GM12891 (cell line): Measurements from ENCODE around the gene DLG1.

ENCODE experiments used
- PAX5 ChIP-seq: IDR thresholded peaks from 2 replicates; pipeline ENCODE4 v1.6.1; 2011; ENCODE audit warnings: low read length, moderate library complexity, mild to moderate bottlenecking; ENCODE audit not compliant: insufficient read depth, severe bottlenecking
- POLR2A ChIP-seq: IDR thresholded peaks from 2 replicates; pipeline ENCODE4 v1.6.1; 2011; ENCODE audit warnings: low read depth, low read length, control low read depth
- POLR2AphosphoS5 ChIP-seq: IDR thresholded peaks from 2 replicates; pipeline ENCODE4 v1.6.1; 2011; ENCODE audit warnings: low read depth, low read length, control low read depth
- POU2F2 ChIP-seq: IDR thresholded peaks from 2 replicates; pipeline ENCODE4 v1.6.1; 2011; ENCODE audit warnings: low read depth, mild to moderate bottlenecking, control low read depth, low read length, moderate library complexity
- SPI1 ChIP-seq: IDR thresholded peaks from 2 replicates; pipeline ENCODE4 v1.6.1; 2011; ENCODE audit warnings: low read depth, low read length, control low read depth
- TAF1 ChIP-seq: IDR thresholded peaks from 2 replicates; pipeline ENCODE4 v1.6.1; 2011; ENCODE audit warnings: low read depth, low read length, control low read depth

DNA sequence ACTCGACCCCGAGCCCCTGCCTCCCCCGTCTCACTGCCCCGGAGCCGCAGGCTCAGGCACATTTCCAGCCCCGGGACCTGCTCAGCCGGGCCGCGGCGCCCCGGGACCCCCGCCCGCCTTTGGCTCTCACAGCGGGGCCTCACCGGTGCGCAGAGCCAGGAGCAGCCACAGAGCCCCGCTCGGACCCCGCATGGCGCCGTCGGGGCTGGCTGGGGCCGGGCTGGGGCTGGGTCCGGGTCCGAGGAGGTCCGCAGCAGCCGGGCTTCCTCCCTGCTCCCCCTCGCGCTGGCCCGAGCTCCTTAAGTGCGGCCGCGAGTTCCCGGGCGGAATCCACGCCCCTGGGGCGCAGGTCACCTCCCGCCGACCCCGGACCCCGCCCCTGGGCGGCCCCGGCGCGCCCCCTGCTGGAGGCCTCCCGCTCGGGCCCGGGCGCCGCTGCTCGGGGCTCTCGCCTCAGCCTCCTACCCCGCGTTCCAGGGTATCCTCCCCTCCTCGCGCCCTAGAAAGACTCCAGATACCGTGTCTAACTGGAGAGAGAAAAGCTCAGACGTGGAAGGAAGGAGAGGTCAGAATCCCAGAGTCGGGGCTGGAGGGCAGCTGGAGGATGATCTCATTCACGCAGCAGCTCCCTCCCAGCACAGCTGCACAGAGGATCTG is 268.8 kb downstream of the DLG1 start, which contains the start of gene MELTF:
- 0 out of 2 replicates have a peak, but pooled peaks have one; percentile 34 for TF ChIP-seq POLR2A
- TF ChIP-seq TAF1, result no peak; the same call in 1 of the 2 replicates
- TF ChIP-seq POLR2AphosphoS5, result no peak
- no peak for TF ChIP-seq PAX5
- TF ChIP-seq SPI1, result no peak
- no peak for TF ChIP-seq POU2F2
